ENCODE data around the gene MBNL3. TPM values are rescaled to one million over a fixed set of nuclear protein-coding genes. Genes with fewer than 3 reads are reported as not detected.

MBNL3 gene
- total RNA-seq, 1 donor from 2014 or later = 8.2 TPM

DNA sequence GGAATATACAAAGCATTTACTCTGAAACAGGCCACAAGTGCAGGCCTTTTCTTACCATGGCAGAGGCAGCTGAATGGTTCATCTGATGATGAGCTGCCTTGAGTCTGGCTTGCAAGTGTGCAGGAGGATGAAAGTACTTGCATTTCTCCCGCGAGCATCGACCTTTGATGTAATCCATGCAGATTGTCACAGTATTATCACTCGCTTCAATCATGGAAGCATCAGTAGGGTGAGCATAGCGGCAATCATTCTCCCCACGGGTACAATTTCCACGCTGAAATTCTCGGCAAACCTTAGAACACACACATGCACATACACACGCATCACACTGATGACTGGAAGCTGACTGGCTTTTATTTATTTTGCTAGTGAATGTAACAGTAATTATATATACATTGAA is 98.0 kb downstream of the MBNL3 start:
- DNase-seq (ENCODE audit: low spot score, unreplicated experiment) = no peak
- H3K27ac Mint-ChIP-seq = no peak overlapping the region
- H3K9me3 Mint-ChIP-seq (ENCODE audit: low read depth) = no peaks in the 10 kb centered on the region
- no peaks in the 10 kb centered on the region for H3K27me3 Mint-ChIP-seq
- H3K4me3 Mint-ChIP-seq (ENCODE audit: low read depth) = no peak overlapping the region
- TF ChIP-seq, protein P1, sequence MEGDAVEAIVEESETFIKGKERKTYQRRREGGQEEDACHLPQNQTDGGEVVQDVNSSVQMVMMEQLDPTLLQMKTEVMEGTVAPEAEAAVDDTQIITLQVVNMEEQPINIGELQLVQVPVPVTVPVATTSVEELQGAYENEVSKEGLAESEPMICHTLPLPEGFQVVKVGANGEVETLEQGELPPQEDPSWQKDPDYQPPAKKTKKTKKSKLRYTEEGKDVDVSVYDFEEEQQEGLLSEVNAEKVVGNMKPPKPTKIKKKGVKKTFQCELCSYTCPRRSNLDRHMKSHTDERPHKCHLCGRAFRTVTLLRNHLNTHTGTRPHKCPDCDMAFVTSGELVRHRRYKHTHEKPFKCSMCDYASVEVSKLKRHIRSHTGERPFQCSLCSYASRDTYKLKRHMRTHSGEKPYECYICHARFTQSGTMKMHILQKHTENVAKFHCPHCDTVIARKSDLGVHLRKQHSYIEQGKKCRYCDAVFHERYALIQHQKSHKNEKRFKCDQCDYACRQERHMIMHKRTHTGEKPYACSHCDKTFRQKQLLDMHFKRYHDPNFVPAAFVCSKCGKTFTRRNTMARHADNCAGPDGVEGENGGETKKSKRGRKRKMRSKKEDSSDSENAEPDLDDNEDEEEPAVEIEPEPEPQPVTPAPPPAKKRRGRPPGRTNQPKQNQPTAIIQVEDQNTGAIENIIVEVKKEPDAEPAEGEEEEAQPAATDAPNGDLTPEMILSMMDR (IDR thresholded peaks at IDR 0.05; ENCODE audit: unreplicated experiment) = no peak
- peaks cover 6% of the 10 kb centered on the region for H3K4me1 Mint-ChIP-seq (ENCODE audit: low read depth)
- no peaks in the 10 kb centered on the region for H3K36me3 Mint-ChIP-seq (ENCODE audit: insufficient read depth)

DNA sequence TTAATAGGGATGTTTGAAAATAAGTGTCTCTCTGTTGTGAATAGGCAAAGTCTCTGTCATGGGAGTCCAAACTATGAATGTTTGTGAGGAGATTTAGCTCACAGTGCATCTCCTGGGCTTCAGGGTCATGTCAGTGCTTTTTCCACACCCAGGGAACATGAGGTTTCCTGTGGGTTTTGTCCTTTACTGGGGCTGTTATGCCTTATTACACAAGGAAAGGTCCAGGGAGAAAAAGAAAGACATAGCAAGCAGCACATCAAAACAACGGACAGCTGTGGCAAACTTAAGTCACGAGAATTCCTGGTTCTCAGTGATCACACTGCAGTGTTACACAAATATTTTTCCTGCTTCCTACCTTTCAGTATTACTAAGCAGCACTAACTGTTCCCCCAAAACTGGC is 99.4 kb downstream of the MBNL3 start:
- H3K27ac Mint-ChIP-seq = no peak overlapping the region
- H3K4me3 Mint-ChIP-seq (ENCODE audit: low read depth) = no peak overlapping the region
- TF ChIP-seq, protein P1 (IDR thresholded peaks at IDR 0.05; ENCODE audit: unreplicated experiment) = no peak

DNA sequence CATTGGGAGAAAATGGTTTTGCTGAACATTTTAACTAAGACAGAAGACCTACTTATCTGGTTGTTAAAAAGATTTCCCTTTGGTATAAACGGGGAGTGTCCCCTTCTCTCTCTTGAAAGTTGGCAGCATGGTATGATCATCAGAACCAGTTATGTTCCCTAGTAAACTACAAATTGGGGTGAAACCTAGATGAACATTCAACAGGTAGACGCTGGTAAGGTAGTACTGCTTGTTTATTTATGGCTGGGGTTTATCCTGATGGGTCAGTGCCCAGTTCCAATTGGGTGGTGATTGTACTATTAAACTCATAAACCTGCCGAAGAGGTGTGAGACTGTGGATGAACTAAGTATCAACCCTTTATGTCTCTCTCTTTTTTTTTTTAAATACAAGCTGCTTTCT is 100.5 kb downstream of the MBNL3 start:
- H3K27ac Mint-ChIP-seq = no peak overlapping the region
- no peaks in the 10 kb centered on the region for H3K27me3 Mint-ChIP-seq
- no peaks in the 10 kb centered on the region for H3K9me3 Mint-ChIP-seq (ENCODE audit: low read depth)
- H3K4me3 Mint-ChIP-seq (ENCODE audit: low read depth) = no peak overlapping the region
- no peak for DNase-seq (ENCODE audit: low spot score, unreplicated experiment)
- H3K4me1 Mint-ChIP-seq (ENCODE audit: low read depth) = peaks cover 4% of the 10 kb centered on the region
- no peaks in the 10 kb centered on the region for H3K36me3 Mint-ChIP-seq (ENCODE audit: insufficient read depth)
- TF ChIP-seq, protein P1 (IDR thresholded peaks at IDR 0.05; ENCODE audit: unreplicated experiment) = no peak

More for the DNA sequence above, 99.4 kb downstream of the MBNL3 start:
- DNase-seq (ENCODE audit: low spot score, unreplicated experiment) = no peak
- peaks cover 5% of the 10 kb centered on the region for H3K4me1 Mint-ChIP-seq (ENCODE audit: low read depth)
- H3K9me3 Mint-ChIP-seq (ENCODE audit: low read depth) = no peaks in the 10 kb centered on the region
- H3K27me3 Mint-ChIP-seq = no peaks in the 10 kb centered on the region
- no peaks in the 10 kb centered on the region for H3K36me3 Mint-ChIP-seq (ENCODE audit: insufficient read depth)

DNA sequence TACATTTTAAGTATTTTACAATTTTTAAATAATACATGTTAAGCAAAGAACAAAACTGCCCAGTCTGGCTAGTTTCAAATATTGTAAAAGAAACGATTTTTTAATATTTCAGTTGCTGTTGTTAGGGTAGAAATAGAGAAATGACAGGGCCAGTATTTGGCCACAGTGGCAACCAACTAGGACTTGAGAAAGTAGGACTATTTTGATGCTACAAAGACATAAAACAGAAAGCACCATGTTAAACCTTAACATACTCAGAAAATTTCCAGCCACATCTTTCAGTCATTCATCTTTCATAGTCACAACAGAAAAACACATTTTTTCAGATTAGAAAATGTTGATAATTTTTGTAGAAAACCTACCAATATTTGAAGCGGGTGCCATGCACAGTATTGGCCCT is 104.5 kb downstream of the MBNL3 start:
- Mint-ChIP-seq H3K4me1 (ENCODE audit: low read depth) (no peaks in the 10 kb centered on the region), H3K9me3 (ENCODE audit: low read depth) (no peaks in the 10 kb centered on the region), H3K27ac (no peak overlapping the region), H3K4me3 (ENCODE audit: low read depth) (no peak overlapping the region), H3K27me3 (no peaks in the 10 kb centered on the region), H3K36me3 (ENCODE audit: insufficient read depth) (no peaks in the 10 kb centered on the region)
- TF ChIP-seq, protein P1 (IDR thresholded peaks at IDR 0.05; ENCODE audit: unreplicated experiment) = no peak
- no peak for DNase-seq (ENCODE audit: low spot score, unreplicated experiment)

DNA sequence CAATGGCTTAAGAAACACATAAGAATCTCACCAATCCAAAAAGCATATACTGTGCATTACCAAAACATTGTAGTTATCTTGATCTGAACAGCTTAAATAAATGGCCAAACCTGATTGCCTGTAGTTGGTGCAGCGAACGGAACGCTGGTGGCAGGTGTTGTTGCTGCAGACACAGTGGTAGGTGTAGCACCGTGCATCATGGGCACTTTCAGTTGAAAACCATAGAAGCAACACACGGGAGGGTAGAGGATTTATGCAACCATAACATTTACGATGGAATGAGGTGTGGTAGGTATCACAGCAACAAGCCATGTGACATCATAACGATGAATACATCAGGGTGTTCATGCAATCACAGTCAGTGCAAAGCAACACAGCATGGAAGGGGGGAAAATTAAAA is 106.8 kb downstream of the MBNL3 start:
- no peak overlapping the region for H3K27ac Mint-ChIP-seq
- H3K4me3 Mint-ChIP-seq (ENCODE audit: low read depth) = no peak overlapping the region
- TF ChIP-seq, protein P1 (IDR thresholded peaks at IDR 0.05; ENCODE audit: unreplicated experiment) = no peak
- no peaks in the 10 kb centered on the region for H3K4me1 Mint-ChIP-seq (ENCODE audit: low read depth)
- H3K36me3 Mint-ChIP-seq (ENCODE audit: insufficient read depth) = no peaks in the 10 kb centered on the region
- no peak for DNase-seq (ENCODE audit: low spot score, unreplicated experiment)
- H3K9me3 Mint-ChIP-seq (ENCODE audit: low read depth) = no peaks in the 10 kb centered on the region
- H3K27me3 Mint-ChIP-seq = no peaks in the 10 kb centered on the region
